Measurements from ENCODE around the gene BCL2. TPM values are rescaled to one million over a fixed set of nuclear protein-coding genes. Genes with fewer than 3 reads are reported as not detected.

BCL2 gene
- total RNA-seq, 1 experiment from 2014 or later: 2.6 TPM

GRCh38 chr18:63140038-63140450, 179.5 kb downstream of the BCL2 start (continued):
- no peak for TF ChIP-seq STAT6 (CRISPR knock-in tag; conservative IDR thresholded peaks at IDR 0.05; ENCODE audit: low read depth)
- no peak for TF ChIP-seq GRHL2 (CRISPR knock-in tag; IDR thresholded peaks at IDR 0.05; ENCODE audit: insufficient replicate concordance, severe bottlenecking)
- no peak for TF ChIP-seq AFF4 (CRISPR knock-in tag; IDR thresholded peaks at IDR 0.05; ENCODE audit: borderline replicate concordance)
- TF ChIP-seq ATF1 (CRISPR knock-in tag; IDR thresholded peaks at IDR 0.05): no peak
- no peak for TF ChIP-seq PREB (CRISPR knock-in tag; IDR thresholded peaks at IDR 0.05; ENCODE audit: borderline replicate concordance)
- TF ChIP-seq MAX (CRISPR knock-in tag; IDR thresholded peaks at IDR 0.05): no peak
- TF ChIP-seq ATF2 (CRISPR knock-in tag; IDR thresholded peaks at IDR 0.05; ENCODE audit: borderline replicate concordance, low read depth): no peak

- Mint-ChIP-seq H3K4me3 (peak overlapping the region; percentile 58), H3K27ac (peak overlapping the region; percentile 88), H3K36me3 (no peaks in the 10 kb centered on the region), H3K4me1 (peaks cover 37% of the 10 kb centered on the region), H3K9me3 (peaks cover 7% of the 10 kb centered on the region; the same call in 1 of the 2 replicates), H3K27me3 (ENCODE audit: low read depth) (no peaks in the 10 kb centered on the region)
- CTCF ChIA-PET: interaction anchor here (1.2 to 1.5 kb wide), 3 partner anchors 17 to 185 kb away, joined by 3 to 5 read pairs (median 4); no protein-coding TSS in a partner anchor
- ATAC-seq (peak; percentile 94), DNase-seq (ENCODE audit: low spot score) (peak; percentile 73)
- POLR2A ChIA-PET: interaction anchor here (0.6 kb wide), 1 partner anchor 207 kb away, joined by 3 read pairs; no protein-coding TSS in a partner anchor
- TF ChIP-seq GTF2I (CRISPR knock-in tag; conservative IDR thresholded peaks at IDR 0.05) (no peak), FOXK1 (CRISPR knock-in tag; IDR thresholded peaks at IDR 0.05) (0 out of 2 replicates have a peak, but pooled peaks have one; percentile 30), AR (CRISPR knock-in tag; IDR thresholded peaks at IDR 0.05) (0 out of 2 replicates have a peak, but pooled peaks have one; percentile 42), CREB1 (CRISPR knock-in tag; IDR thresholded peaks at IDR 0.05) (0 out of 2 replicates have a peak, but pooled peaks have one; percentile 2), E2F5 (CRISPR knock-in tag; IDR thresholded peaks at IDR 0.05) (no peak), FOXP4 (CRISPR knock-in tag; IDR thresholded peaks at IDR 0.05) (peak; percentile 48; the same call in 1 of the 2 replicates), ZNF671 (CRISPR knock-in tag; IDR thresholded peaks at IDR 0.05) (0 out of 2 replicates have a peak, but pooled peaks have one; percentile 17), JAZF1 (CRISPR knock-in tag; IDR thresholded peaks at IDR 0.05) (no peak), SMAD3 (CRISPR knock-in tag; IDR thresholded peaks at IDR 0.05; ENCODE audit: borderline replicate concordance) (0 out of 2 replicates have a peak, but pooled peaks have one; percentile 44), ETV6 (CRISPR knock-in tag; IDR thresholded peaks at IDR 0.05) (peak; percentile 36; the same call in 1 of the 2 replicates)
Measured at GRCh38 chr18:63138436-63139340, 180.9 kb downstream of the BCL2 start.
